ENCODE measurements around the gene TRA2B. TPM values are rescaled to one million over a fixed set of nuclear protein-coding genes. Genes with fewer than 3 reads are reported as not detected.
A peak's percentile ranks its signal among the peaks of the same experiment; 100 is the strongest.

Gene TRA2B
- polyA plus RNA-seq, 1 donor from 2014 or later = 637 TPM

GRCh38 chr3:185930393-185931107 is 7.3 kb downstream of the TRA2B start:
- Histone ChIP-seq H2AFZ (ENCODE audit: low read depth, low read length) (no peak overlapping the region), H3K9ac (ENCODE audit: low read length) (no peak overlapping the region), H3K27ac (ENCODE audit: low read length) (no peak overlapping the region), H3K4me2 (ENCODE audit: low read length) (peak overlapping the region; percentile 78), H3K4me3 (ENCODE audit: low read length) (peak overlapping the region; percentile 77), H3K79me2 (replicated peaks; ENCODE audit: insufficient read depth, low read length) (peaks cover 100% of the 10 kb centered on the region), H3K27me3 (ENCODE audit: insufficient read depth, low read depth, low read length) (no peaks in the 10 kb centered on the region), H3K9me2 (ENCODE audit: insufficient read depth, low read length) (no peaks in the 10 kb centered on the region), H3K9me3 (ENCODE audit: low read length) (no peaks in the 10 kb centered on the region), H3K36me3 (ENCODE audit: insufficient read depth, low read length) (no peaks in the 10 kb centered on the region), H4K20me1 (ENCODE audit: insufficient read depth) (peaks cover 95% of the 10 kb centered on the region), H3F3A (ENCODE audit: insufficient read depth, low read length, poor library complexity, severe bottlenecking) (peaks cover 3% of the 10 kb centered on the region)
- TF ChIP-seq SMC3 (conservative IDR thresholded peaks at IDR 0.05; ENCODE audit: poor library complexity) (no peak), RAD21 (conservative IDR thresholded peaks at IDR 0.05) (no peak), EZH2 (IDR thresholded peaks at IDR 0.05; ENCODE audit: borderline replicate concordance, insufficient read depth, low read length, poor library complexity, severe bottlenecking) (no peak), EP300 (conservative IDR thresholded peaks at IDR 0.05; ENCODE audit: poor library complexity, severe bottlenecking) (no peak), POLR2AphosphoS5 (IDR thresholded peaks at IDR 0.05) (no peak), CTCF (IDR thresholded peaks at IDR 0.05; ENCODE audit: poor library complexity, severe bottlenecking) (no peak), MXI1 (conservative IDR thresholded peaks at IDR 0.05; ENCODE audit: poor library complexity, severe bottlenecking) (no peak)
- TF ChIP-seq, protein P1, sequence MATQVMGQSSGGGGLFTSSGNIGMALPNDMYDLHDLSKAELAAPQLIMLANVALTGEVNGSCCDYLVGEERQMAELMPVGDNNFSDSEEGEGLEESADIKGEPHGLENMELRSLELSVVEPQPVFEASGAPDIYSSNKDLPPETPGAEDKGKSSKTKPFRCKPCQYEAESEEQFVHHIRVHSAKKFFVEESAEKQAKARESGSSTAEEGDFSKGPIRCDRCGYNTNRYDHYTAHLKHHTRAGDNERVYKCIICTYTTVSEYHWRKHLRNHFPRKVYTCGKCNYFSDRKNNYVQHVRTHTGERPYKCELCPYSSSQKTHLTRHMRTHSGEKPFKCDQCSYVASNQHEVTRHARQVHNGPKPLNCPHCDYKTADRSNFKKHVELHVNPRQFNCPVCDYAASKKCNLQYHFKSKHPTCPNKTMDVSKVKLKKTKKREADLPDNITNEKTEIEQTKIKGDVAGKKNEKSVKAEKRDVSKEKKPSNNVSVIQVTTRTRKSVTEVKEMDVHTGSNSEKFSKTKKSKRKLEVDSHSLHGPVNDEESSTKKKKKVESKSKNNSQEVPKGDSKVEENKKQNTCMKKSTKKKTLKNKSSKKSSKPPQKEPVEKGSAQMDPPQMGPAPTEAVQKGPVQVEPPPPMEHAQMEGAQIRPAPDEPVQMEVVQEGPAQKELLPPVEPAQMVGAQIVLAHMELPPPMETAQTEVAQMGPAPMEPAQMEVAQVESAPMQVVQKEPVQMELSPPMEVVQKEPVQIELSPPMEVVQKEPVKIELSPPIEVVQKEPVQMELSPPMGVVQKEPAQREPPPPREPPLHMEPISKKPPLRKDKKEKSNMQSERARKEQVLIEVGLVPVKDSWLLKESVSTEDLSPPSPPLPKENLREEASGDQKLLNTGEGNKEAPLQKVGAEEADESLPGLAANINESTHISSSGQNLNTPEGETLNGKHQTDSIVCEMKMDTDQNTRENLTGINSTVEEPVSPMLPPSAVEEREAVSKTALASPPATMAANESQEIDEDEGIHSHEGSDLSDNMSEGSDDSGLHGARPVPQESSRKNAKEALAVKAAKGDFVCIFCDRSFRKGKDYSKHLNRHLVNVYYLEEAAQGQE (IDR thresholded peaks at IDR 0.05; ENCODE audit: borderline replicate concordance) = no peak

DNA sequence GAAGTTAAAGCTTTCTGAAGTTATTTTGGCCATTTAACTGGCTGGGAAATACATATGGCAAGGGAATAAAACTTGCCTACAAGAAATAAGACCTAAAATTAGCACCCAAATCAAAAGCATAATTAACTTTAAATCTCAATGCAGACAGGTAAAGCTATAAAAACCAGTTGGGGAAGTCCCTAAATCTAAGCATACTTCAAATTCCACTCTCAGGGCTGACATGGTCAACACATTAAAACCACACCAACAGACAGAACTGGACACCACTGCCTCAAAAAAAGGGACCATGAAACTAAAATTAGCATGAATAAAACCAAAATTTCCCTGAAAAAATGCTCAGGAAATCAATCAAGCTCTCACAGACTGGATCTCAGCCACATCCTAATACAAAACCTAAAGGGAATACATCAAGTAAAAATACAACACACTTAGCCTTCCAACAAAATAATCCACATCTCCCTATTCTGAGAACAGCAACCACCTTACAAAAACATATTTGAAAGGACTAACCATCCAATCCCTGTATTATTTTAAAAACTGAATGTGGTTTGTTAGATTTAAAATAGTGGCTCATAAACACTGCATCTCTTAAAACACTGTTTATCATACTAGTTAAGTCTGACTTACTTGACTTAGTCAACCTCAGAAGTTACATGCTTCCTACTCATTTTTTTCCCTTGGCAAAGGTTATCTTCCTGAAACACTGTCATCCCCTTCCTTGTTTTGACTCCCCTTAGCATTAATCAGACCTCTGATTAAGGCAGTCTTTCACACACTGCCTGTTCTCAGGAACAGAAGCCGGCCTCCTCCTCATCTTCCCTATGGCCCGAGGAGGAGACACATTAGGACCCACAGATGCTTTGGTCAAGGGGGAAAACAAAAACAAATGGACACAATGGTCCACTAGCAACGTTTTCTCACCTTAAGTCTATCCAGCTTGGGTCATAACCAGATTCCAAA is 8.3 kb downstream of the TRA2B start:
- Histone ChIP-seq H3K4me3 (ENCODE audit: low read length) (peak overlapping the region; percentile 77), H3K27ac (ENCODE audit: low read length) (no peak overlapping the region), H2AFZ (ENCODE audit: low read depth, low read length) (no peak overlapping the region), H3F3A (ENCODE audit: insufficient read depth, low read length, poor library complexity, severe bottlenecking) (peaks cover 3% of the 10 kb centered on the region), H3K36me3 (ENCODE audit: insufficient read depth, low read length) (no peaks in the 10 kb centered on the region), H3K4me2 (ENCODE audit: low read length) (no peak overlapping the region), H4K20me1 (ENCODE audit: insufficient read depth) (peaks cover 87% of the 10 kb centered on the region), H3K27me3 (ENCODE audit: insufficient read depth, low read depth, low read length) (no peaks in the 10 kb centered on the region), H3K9me3 (ENCODE audit: low read length) (no peaks in the 10 kb centered on the region), H3K9ac (ENCODE audit: low read length) (no peak overlapping the region), H3K9me2 (ENCODE audit: insufficient read depth, low read length) (no peaks in the 10 kb centered on the region), H3K79me2 (replicated peaks; ENCODE audit: insufficient read depth, low read length) (peaks cover 100% of the 10 kb centered on the region)
- no peak for TF ChIP-seq TAF1 (IDR thresholded peaks at IDR 0.05; ENCODE audit: low read depth)
- TF ChIP-seq POLR2AphosphoS5 (IDR thresholded peaks at IDR 0.05) = no peak
- TF ChIP-seq RAD21 (conservative IDR thresholded peaks at IDR 0.05) = no peak
- no peak for TF ChIP-seq SMC3 (conservative IDR thresholded peaks at IDR 0.05; ENCODE audit: poor library complexity)
- TF ChIP-seq, protein P1 (IDR thresholded peaks at IDR 0.05; ENCODE audit: borderline replicate concordance) = no peak
- no peak for TF ChIP-seq EZH2 (IDR thresholded peaks at IDR 0.05; ENCODE audit: borderline replicate concordance, insufficient read depth, low read length, poor library complexity, severe bottlenecking)
- no peak for TF ChIP-seq EP300 (conservative IDR thresholded peaks at IDR 0.05; ENCODE audit: poor library complexity, severe bottlenecking)
- no peak for TF ChIP-seq MXI1 (conservative IDR thresholded peaks at IDR 0.05; ENCODE audit: poor library complexity, severe bottlenecking)
- no peak for TF ChIP-seq CTCF (IDR thresholded peaks at IDR 0.05; ENCODE audit: poor library complexity, severe bottlenecking)
